IPS-18c (cell line): ENCODE measurements around the gene PKNOX2.

Source experiments
- H3K4me3 ChIP-seq: 2 replicates; pipeline ENCODE4 v1.7.0; 2013; ENCODE audit warnings: low read depth, mild to moderate bottlenecking, low read length, moderate library complexity; ENCODE audit not compliant: insufficient read depth
- H3K9me3 ChIP-seq: one replicate; pipeline ENCODE4 v1.6.1; 2013; ENCODE audit warnings: mild to moderate bottlenecking, low read length, moderate library complexity; ENCODE audit not compliant: control insufficient read depth, insufficient read depth

PKNOX2 gene

GRCh38 chr11:125299061-125299615, 134.6 kb downstream of the PKNOX2 start:
- H3K4me3 ChIP-seq = no peak overlapping the region
- H3K9me3 ChIP-seq = no peaks in the 10 kb centered on the region

- no peak overlapping the region for H3K4me3 ChIP-seq
- H3K9me3 ChIP-seq = no peaks in the 10 kb centered on the region
Measured at GRCh38 chr11:125299821-125300220, 135.3 kb downstream of the PKNOX2 start.

- no peaks in the 10 kb centered on the region for H3K9me3 ChIP-seq
- H3K4me3 ChIP-seq = no peak overlapping the region
Measured at GRCh38 chr11:125300791-125301218, 136.3 kb downstream of the PKNOX2 start.

GRCh38 chr11:125301346-125301745, 136.8 kb downstream of the PKNOX2 start:
- no peak overlapping the region for H3K4me3 ChIP-seq
- H3K9me3 ChIP-seq = no peaks in the 10 kb centered on the region

GRCh38 chr11:125303186-125303585, 138.6 kb downstream of the PKNOX2 start:
- H3K9me3 ChIP-seq = no peaks in the 10 kb centered on the region
- no peak overlapping the region for H3K4me3 ChIP-seq

- Histone ChIP-seq H3K4me3 (no peak overlapping the region), H3K9me3 (no peaks in the 10 kb centered on the region)
Measured at GRCh38 chr11:125303694-125304093, 139.1 kb downstream of the PKNOX2 start.

GRCh38 chr11:125304136-125304535, 139.6 kb downstream of the PKNOX2 start:
- H3K9me3 ChIP-seq = no peaks in the 10 kb centered on the region
- H3K4me3 ChIP-seq = no peak overlapping the region

GRCh38 chr11:125304876-125305275, 140.3 kb downstream of the PKNOX2 start:
- Histone ChIP-seq H3K9me3 (no peaks in the 10 kb centered on the region), H3K4me3 (no peak overlapping the region)

GRCh38 chr11:125305345-125305744, 140.8 kb downstream of the PKNOX2 start:
- H3K9me3 ChIP-seq = no peaks in the 10 kb centered on the region
- H3K4me3 ChIP-seq = no peak overlapping the region

- H3K9me3 ChIP-seq = no peaks in the 10 kb centered on the region
Measured at GRCh38 chr11:125306476-125306875, 141.9 kb downstream of the PKNOX2 start.

GRCh38 chr11:125308246-125308645, 143.7 kb downstream of the PKNOX2 start:
- H3K4me3 ChIP-seq = no peak overlapping the region
- H3K9me3 ChIP-seq = no peaks in the 10 kb centered on the region

More at GRCh38 chr11:125306476-125306875, 141.9 kb downstream of the PKNOX2 start:
- no peak overlapping the region for H3K4me3 ChIP-seq

- no peaks in the 10 kb centered on the region for H3K9me3 ChIP-seq
Measured at GRCh38 chr11:125312391-125312790, 147.8 kb downstream of the PKNOX2 start.

GRCh38 chr11:125312812-125313211, 148.3 kb downstream of the PKNOX2 start:
- H3K9me3 ChIP-seq = no peaks in the 10 kb centered on the region
- H3K4me3 ChIP-seq = no peak overlapping the region

More at GRCh38 chr11:125312391-125312790, 147.8 kb downstream of the PKNOX2 start:
- H3K4me3 ChIP-seq = no peak overlapping the region

- no peak overlapping the region for H3K4me3 ChIP-seq
- H3K9me3 ChIP-seq = no peaks in the 10 kb centered on the region
Measured at GRCh38 chr11:125313271-125314219, 149.0 kb downstream of the PKNOX2 start.

GRCh38 chr11:125314276-125315078, 149.9 kb downstream of the PKNOX2 start:
- Histone ChIP-seq H3K9me3 (no peaks in the 10 kb centered on the region), H3K4me3 (no peak overlapping the region)

GRCh38 chr11:125315079-125315740, 150.7 kb downstream of the PKNOX2 start:
- Histone ChIP-seq H3K9me3 (no peaks in the 10 kb centered on the region), H3K4me3 (no peak overlapping the region)

GRCh38 chr11:125317416-125317815, 152.9 kb downstream of the PKNOX2 start:
- H3K4me3 ChIP-seq = no peak overlapping the region
- no peaks in the 10 kb centered on the region for H3K9me3 ChIP-seq
